Measurements from ENCODE around the gene RTP4. TPM values are rescaled to one million over a fixed set of nuclear protein-coding genes. Genes with fewer than 3 reads are reported as not detected.

Gene RTP4
- total and polyA plus RNA-seq, 2 donors (not counting 3 experiments of a cell fraction or from before 2014, with no cell fraction given), result 0.12 to 0.22 TPM

GRCh38 chr3:187367561-187368103, 553 bp upstream of the RTP4 start:
- ChIA-PET CTCF (interaction anchor here (1.5 to 1.6 kb wide), 2 partner anchors 48 to 147 kb away, joined by 3 to 8 read pairs; no protein-coding TSS in a partner anchor), POLR2A (no interaction called here)
- no peak overlapping the region for H3K4me2 ChIP-seq (ENCODE audit: insufficient read depth, low read length)
- TF ChIP-seq EZH2 (IDR thresholded peaks at IDR 0.05; ENCODE audit: borderline replicate concordance, low read depth, low read length, severe bottlenecking) (no peak), JUN (IDR thresholded peaks at IDR 0.05; ENCODE audit: borderline replicate concordance, insufficient read depth, insufficient read length, low read depth) (no peak), GATA2 (IDR thresholded peaks at IDR 0.05; ENCODE audit: insufficient read depth, insufficient read length, low read depth, low read length) (no peak), CTCF (IDR thresholded peaks at IDR 0.05; ENCODE audit: extremely low read depth in 1 of 2, insufficient read depth in 1 of 2, low read depth in 1 of 2, low read length in 2 of 2) (no peak), MYC (IDR thresholded peaks at IDR 0.05; ENCODE audit: low read depth, low read length) (no peak), FOS (IDR thresholded peaks at IDR 0.05; ENCODE audit: borderline replicate concordance, insufficient read depth, low read length) (no peak), MAX (IDR thresholded peaks at IDR 0.05; ENCODE audit: insufficient read depth, insufficient read length) (no peak), POLR2AphosphoS5 (IDR thresholded peaks at IDR 0.05; ENCODE audit: insufficient read depth, low read depth, low read length) (no peak), POLR2A (IDR thresholded peaks at IDR 0.05; ENCODE audit: low read depth, low read length) (no peak)
- no peaks in the 10 kb centered on the region for H3K9me3 ChIP-seq (replicated peaks; ENCODE audit: control insufficient read depth, insufficient read depth, low read length)
- FAIRE-seq (no peak), DNase-seq (ENCODE audit: low read depth, low spot score) (no peak)
- intact Hi-C loops (cut with micrococcal nuclease) (no loop called here), dilution Hi-C loops (cut with MboI; ENCODE audit: extremely low pct_ligation_motif_present, low sequenced_read_pairs) (no loop called here)
- no peaks in the 10 kb centered on the region for H4K20me1 ChIP-seq (replicated peaks; ENCODE audit: control insufficient read depth, extremely low read depth, insufficient read depth, low read length)
- H3K9me1 ChIP-seq (replicated peaks; ENCODE audit: control insufficient read depth, extremely low read depth, insufficient read depth, low read length), result no peaks in the 10 kb centered on the region
- H2AFZ ChIP-seq (ENCODE audit: low read depth, low read length), result no peak overlapping the region
- H3K36me3 ChIP-seq (ENCODE audit: control insufficient read depth in 2 of 2, extremely low read depth in 1 of 2, insufficient read depth in 2 of 2, low read length in 2 of 2), result no peaks in the 10 kb centered on the region
- H3K9ac ChIP-seq (replicated peaks; ENCODE audit: extremely low read depth, insufficient read depth, low read length), result no peak overlapping the region
- H3K79me2 ChIP-seq (ENCODE audit: control insufficient read depth, insufficient read depth, low read length), result no peaks in the 10 kb centered on the region
- H3K27me3 ChIP-seq (ENCODE audit: control insufficient read depth in 2 of 2, insufficient read depth in 2 of 2, low read length in 2 of 2), result no peaks in the 10 kb centered on the region
- no peaks in the 10 kb centered on the region for H3K4me1 ChIP-seq (ENCODE audit: control insufficient read depth, extremely low read depth, insufficient read depth, low read length)
- no TSS peak for BruUV-seq (replicated peaks)
- H3K27ac ChIP-seq (ENCODE audit: insufficient read depth, low read depth, low read length), result no peak overlapping the region
- H3K4me3 ChIP-seq (replicated peaks in 1 of 3; ENCODE audit: insufficient read depth in 1 of 3, low read depth in 1 of 3, low read length in 3 of 3), result no peak overlapping the region
